HepG2 (cell line): ENCODE measurements around the gene TCN2. TPM values are rescaled to one million over a fixed set of nuclear protein-coding genes. Genes with fewer than 3 reads are reported as not detected.

Experiments
- CHD4 ChIP-seq: fragments of 200-600 bp; sonication (generic); IDR thresholded peaks from 2 replicates; pipeline ENCODE4 v1.7.0; 2017; ENCODE audit warnings: mild to moderate bottlenecking, low read length, borderline replicate concordance
- CTCF ChIP-seq: sonication (generic); formaldehyde crosslinking; IDR thresholded peaks from 2 replicates; pipeline ENCODE4 v1.5.0; 2020; ENCODE audit warnings: mild to moderate bottlenecking, missing genetic modification reagents, moderate library complexity
- DR1 ChIP-seq: sonication (generic); formaldehyde crosslinking; IDR thresholded peaks from 2 replicates; pipeline ENCODE4 v1.8.0; 2021; ENCODE audit warnings: mild to moderate bottlenecking, missing genetic modification reagents, inconsistent platforms
- E2F2 ChIP-seq: sonication (generic); formaldehyde crosslinking; IDR thresholded peaks from 2 replicates; pipeline ENCODE4 v1.4.0; 2020; ENCODE audit warnings: missing genetic modification reagents, borderline replicate concordance
- FOXM1 ChIP-seq: sonication (generic); formaldehyde crosslinking; IDR thresholded peaks from 2 replicates; pipeline ENCODE4 v1.5.0; 2020; ENCODE audit warnings: missing genetic modification reagents
- MAFF ChIP-seq: IDR thresholded peaks from 2 replicates; pipeline ENCODE4 v1.6.1; 2011; ENCODE audit warnings: low read depth, low read length, improper control_type of control experiment
- NCOA1 ChIP-seq: sonication (generic); formaldehyde crosslinking; IDR thresholded peaks from 2 replicates; pipeline ENCODE4 v1.9.0; 2021; ENCODE audit warnings: missing genetic modification reagents
- NONO ChIP-seq, 2 experiments: fragments of 450-650 bp in 1 of 2; sonication (generic) in 1 of 2; formaldehyde crosslinking in 1 of 2; IDR thresholded peaks in 1 of 2; conservative IDR thresholded peaks in 1 of 2; 2 replicates each; pipeline versions ENCODE4 v1.6.1 to v1.8.0; 2017 to 2022; ENCODE audit warnings: mild to moderate bottlenecking in 1 of 2, missing genetic modification reagents in 1 of 2, moderate library complexity in 1 of 2
- PLSCR1 ChIP-seq: sonication (generic); formaldehyde crosslinking; IDR thresholded peaks from 2 replicates; pipeline ENCODE4 v1.5.0; 2020; ENCODE audit warnings: missing genetic modification reagents, mild to moderate bottlenecking, borderline replicate concordance
- SMC3 ChIP-seq: IDR thresholded peaks from 2 replicates; pipeline ENCODE4 v1.6.1; 2011; ENCODE audit warnings: low read length, improper control_type of control experiment
- SRSF4 ChIP-seq: fragments of 200-400 bp; formaldehyde crosslinking; IDR thresholded peaks from one replicate; pipeline ENCODE4 v1.6.1; 2018; ENCODE audit warnings: mild to moderate bottlenecking, low read depth, low read length, moderate library complexity; ENCODE audit not compliant: poor library complexity, severe bottlenecking
- SSRP1 ChIP-seq: IDR thresholded peaks from 2 replicates; pipeline ENCODE4 v1.6.1; 2016; ENCODE audit warnings: control low read depth
- STAG1 ChIP-seq: sonication (generic); formaldehyde crosslinking; IDR thresholded peaks from 2 replicates; pipeline ENCODE4 v1.4.0; 2020; ENCODE audit warnings: missing genetic modification reagents
- TCF7 ChIP-seq: sonication (generic); IDR thresholded peaks from 2 replicates; pipeline ENCODE4 v1.6.1; 2016; ENCODE audit warnings: antibody characterized with exemption, low read depth
- ZBTB33 ChIP-seq: sonication (generic); formaldehyde crosslinking; IDR thresholded peaks from 2 replicates; pipeline ENCODE4 v1.4.0; 2020; ENCODE audit warnings: missing genetic modification reagents
- ZFYVE20 ChIP-seq: sonication (generic); formaldehyde crosslinking; IDR thresholded peaks from 2 replicates; pipeline ENCODE4 v1.8.0; 2023; ENCODE audit warnings: low read depth, mild to moderate bottlenecking, moderate library complexity, missing genetic modification reagents, borderline replicate concordance
- ZNF451 ChIP-seq: sonication (generic); formaldehyde crosslinking; IDR thresholded peaks from 2 replicates; pipeline ENCODE4 v1.5.0; 2020; ENCODE audit warnings: mild to moderate bottlenecking, missing genetic modification reagents
- ZNF580 ChIP-seq: IDR thresholded peaks from 2 replicates; pipeline ENCODE4 v1.6.1; 2016; ENCODE audit warnings: low read depth, borderline replicate concordance
- ZNF605 ChIP-seq: sonication (generic); formaldehyde crosslinking; IDR thresholded peaks from 2 replicates; pipeline ENCODE4 v1.8.0; 2022; ENCODE audit warnings: mild to moderate bottlenecking, missing genetic modification reagents
- ZNF709 ChIP-seq: sonication (generic); formaldehyde crosslinking; IDR thresholded peaks from 2 replicates; pipeline ENCODE4 v1.5.0; 2020; ENCODE audit warnings: mild to moderate bottlenecking, missing genetic modification reagents
- ZNF724P ChIP-seq: sonication (generic); formaldehyde crosslinking; IDR thresholded peaks from 2 replicates; pipeline ENCODE4 v1.8.0; 2022; ENCODE audit warnings: missing genetic modification reagents, borderline replicate concordance
- ZSCAN29 ChIP-seq: sonication (generic); formaldehyde crosslinking; conservative IDR thresholded peaks from 2 replicates; pipeline ENCODE4 v1.4.0; 2020; ENCODE audit warnings: mild to moderate bottlenecking, missing genetic modification reagents
- ZSCAN31 ChIP-seq: sonication (generic); formaldehyde crosslinking; IDR thresholded peaks from 2 replicates; pipeline ENCODE4 v1.5.0; 2020; ENCODE audit warnings: low read depth, mild to moderate bottlenecking, missing genetic modification reagents
- ZSCAN5A ChIP-seq: sonication (generic); formaldehyde crosslinking; IDR thresholded peaks from 2 replicates; pipeline ENCODE4 v1.8.0; 2022; ENCODE audit warnings: mild to moderate bottlenecking, missing genetic modification reagents, borderline replicate concordance
- polyA plus RNA-seq, 8 experiments: library from polyadenylated mRNA; depleted of rRNA in 3 of 8; stranded (reverse) in 7 of 8; unstranded in 1 of 8; fragments of >200 nt; fragmentation: Illumina TruSeq in 4 of 8; extraction: Trizol in 4 of 8; gene quantifications; 2 replicates each; pipeline versions ENCODE4 v1.2.1 to v1.2.3, GENCODE V29; 2011 to 2016; ENCODE audit warnings: low read depth in 4 of 8, missing spikeins in 1 of 8, mixed read lengths in 1 of 8; ENCODE audit not compliant: insufficient read depth in 1 of 8
- total RNA-seq, 5 experiments: library from RNA; depleted of rRNA; stranded (reverse); fragments of >200 nt; fragmentation: Illumina TruSeq; extraction: Trizol; gene quantifications; 2 replicates each; pipeline ENCODE4 v1.2.3, GENCODE V29; 2016; ENCODE audit warnings: low read depth in 1 of 5

TCN2 gene
- total and polyA plus RNA-seq, 2 of the 13 experiments (the other 11 are each of a cell fraction or from before 2014, with no cell fraction given): 0.29 to 0.31 TPM

- TF ChIP-seq ZNF580 (CRISPR knock-in tag) (no peak), ZBTB33 (CRISPR knock-in tag) (no peak), ZSCAN5A (CRISPR knock-in tag) (0 out of 2 replicates have a peak, but pooled peaks have one; percentile 26), E2F2 (CRISPR knock-in tag) (no peak), ZNF724P (CRISPR knock-in tag) (no peak), CTCF (CRISPR knock-in tag) (peak; percentile 64), ZFYVE20 (no peak), ZSCAN29 (CRISPR knock-in tag) (no peak), TCF7 (no peak), NCOA1 (no peak), MAFF (peak; percentile 33; the same call in 1 of the 2 replicates), DR1 (no peak), STAG1 (CRISPR knock-in tag) (peak; percentile 68), SSRP1 (CRISPR knock-in tag) (no peak), NONO (IDR thresholded peaks at IDR 0.05) (no peak), NONO (CRISPR knock-in tag; conservative IDR thresholded peaks at IDR 0.05) (no peak), SMC3 (peak; percentile 55; the same call in 1 of the 2 replicates), CHD4 (no peak), PLSCR1 (CRISPR knock-in tag) (no peak), ZNF709 (no peak), SRSF4 (no peak), ZSCAN31 (CRISPR knock-in tag) (no peak), FOXM1 (CRISPR knock-in tag) (no peak), ZNF605 (CRISPR knock-in tag) (no peak), ZNF451 (CRISPR knock-in tag) (no peak)
Observed at GRCh38 chr22:30602049-30602448, 4.9 kb upstream of the TCN2 start (continued).
